Activated T-cell treated with anti-CD3 and anti-CD28 coated beads for 24 hours (primary cell): ENCODE data around the gene FYCO1.

Source experiments
- DNase-seq: peaks from one replicate; pipeline ENCODE4 v3.0.0-alpha.2; 2020; ENCODE audit warnings: low read depth

Gene FYCO1

GRCh38 chr3:45942051-45942825 lies 53.4 kb downstream of the FYCO1 start:
- DNase-seq = no peak

GRCh38 chr3:45940781-45941365 lies 54.8 kb downstream of the FYCO1 start:
- no peak for DNase-seq

GRCh38 chr3:45940004-45940780 lies 55.4 kb downstream of the FYCO1 start:
- no peak for DNase-seq

GRCh38 chr3:45939341-45939771 lies 56.3 kb downstream of the FYCO1 start:
- no peak for DNase-seq

- DNase-seq = peak; percentile 81
Measured at GRCh38 chr3:45938864-45939263, 56.8 kb downstream of the FYCO1 start.

- no peak for DNase-seq
Measured at GRCh38 chr3:45938043-45938435, 57.6 kb downstream of the FYCO1 start.

- DNase-seq = no peak
Measured at GRCh38 chr3:45937206-45938042, 58.2 kb downstream of the FYCO1 start.

GRCh38 chr3:45936261-45936660 lies 59.4 kb downstream of the FYCO1 start:
- no peak for DNase-seq

GRCh38 chr3:45933591-45933990 lies 62.0 kb downstream of the FYCO1 start:
- no peak for DNase-seq

GRCh38 chr3:45932112-45932511 lies 63.5 kb downstream of the FYCO1 start:
- DNase-seq = no peak

- DNase-seq = no peak
Measured at GRCh38 chr3:45931496-45931895, 64.1 kb downstream of the FYCO1 start.

GRCh38 chr3:45929042-45929679 lies 66.5 kb downstream of the FYCO1 start:
- peak; percentile 64 for DNase-seq

- DNase-seq = no peak
Measured at GRCh38 chr3:45927881-45928280, 67.7 kb downstream of the FYCO1 start.

- DNase-seq = no peak
Measured at GRCh38 chr3:45923755-45924154, 71.9 kb downstream of the FYCO1 start.

GRCh38 chr3:45922950-45923590 lies 72.6 kb downstream of the FYCO1 start:
- no peak for DNase-seq

- DNase-seq = no peak
Measured at GRCh38 chr3:45922039-45922326, 73.6 kb downstream of the FYCO1 start.

GRCh38 chr3:45921158-45922038 lies 74.2 kb downstream of the FYCO1 start:
- DNase-seq = no peak

- DNase-seq = no peak
Measured at GRCh38 chr3:45917146-45917898, 78.3 kb downstream of the FYCO1 start.

- peak; percentile 64 for DNase-seq
Measured at GRCh38 chr3:45915518-45916231, 79.9 kb downstream of the FYCO1 start.
